HL-60 (cell line): ENCODE data around the gene WWOX.

ENCODE experiments used
- POLR2AphosphoS5 ChIP-seq: IDR thresholded peaks from 2 replicates; pipeline ENCODE4 v1.6.1; 2012; ENCODE audit warnings: low read depth
- TF ChIP-seq, protein P1 (sequence below): IDR thresholded peaks from one replicate; pipeline ENCODE4 v1.5.1; 2011; ENCODE audit warnings: low read length, control low read depth, inconsistent platforms; ENCODE audit not compliant: insufficient read depth
- TF ChIP-seq, protein P2 (sequence below): IDR thresholded peaks from 2 replicates; pipeline ENCODE4 v1.6.1; 2012; ENCODE audit warnings: low read depth; ENCODE audit not compliant: insufficient replicate concordance

- TF ChIP-seq, protein P1, sequence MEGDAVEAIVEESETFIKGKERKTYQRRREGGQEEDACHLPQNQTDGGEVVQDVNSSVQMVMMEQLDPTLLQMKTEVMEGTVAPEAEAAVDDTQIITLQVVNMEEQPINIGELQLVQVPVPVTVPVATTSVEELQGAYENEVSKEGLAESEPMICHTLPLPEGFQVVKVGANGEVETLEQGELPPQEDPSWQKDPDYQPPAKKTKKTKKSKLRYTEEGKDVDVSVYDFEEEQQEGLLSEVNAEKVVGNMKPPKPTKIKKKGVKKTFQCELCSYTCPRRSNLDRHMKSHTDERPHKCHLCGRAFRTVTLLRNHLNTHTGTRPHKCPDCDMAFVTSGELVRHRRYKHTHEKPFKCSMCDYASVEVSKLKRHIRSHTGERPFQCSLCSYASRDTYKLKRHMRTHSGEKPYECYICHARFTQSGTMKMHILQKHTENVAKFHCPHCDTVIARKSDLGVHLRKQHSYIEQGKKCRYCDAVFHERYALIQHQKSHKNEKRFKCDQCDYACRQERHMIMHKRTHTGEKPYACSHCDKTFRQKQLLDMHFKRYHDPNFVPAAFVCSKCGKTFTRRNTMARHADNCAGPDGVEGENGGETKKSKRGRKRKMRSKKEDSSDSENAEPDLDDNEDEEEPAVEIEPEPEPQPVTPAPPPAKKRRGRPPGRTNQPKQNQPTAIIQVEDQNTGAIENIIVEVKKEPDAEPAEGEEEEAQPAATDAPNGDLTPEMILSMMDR = no peak
- TF ChIP-seq POLR2AphosphoS5 = no peak
- TF ChIP-seq, protein P2, sequence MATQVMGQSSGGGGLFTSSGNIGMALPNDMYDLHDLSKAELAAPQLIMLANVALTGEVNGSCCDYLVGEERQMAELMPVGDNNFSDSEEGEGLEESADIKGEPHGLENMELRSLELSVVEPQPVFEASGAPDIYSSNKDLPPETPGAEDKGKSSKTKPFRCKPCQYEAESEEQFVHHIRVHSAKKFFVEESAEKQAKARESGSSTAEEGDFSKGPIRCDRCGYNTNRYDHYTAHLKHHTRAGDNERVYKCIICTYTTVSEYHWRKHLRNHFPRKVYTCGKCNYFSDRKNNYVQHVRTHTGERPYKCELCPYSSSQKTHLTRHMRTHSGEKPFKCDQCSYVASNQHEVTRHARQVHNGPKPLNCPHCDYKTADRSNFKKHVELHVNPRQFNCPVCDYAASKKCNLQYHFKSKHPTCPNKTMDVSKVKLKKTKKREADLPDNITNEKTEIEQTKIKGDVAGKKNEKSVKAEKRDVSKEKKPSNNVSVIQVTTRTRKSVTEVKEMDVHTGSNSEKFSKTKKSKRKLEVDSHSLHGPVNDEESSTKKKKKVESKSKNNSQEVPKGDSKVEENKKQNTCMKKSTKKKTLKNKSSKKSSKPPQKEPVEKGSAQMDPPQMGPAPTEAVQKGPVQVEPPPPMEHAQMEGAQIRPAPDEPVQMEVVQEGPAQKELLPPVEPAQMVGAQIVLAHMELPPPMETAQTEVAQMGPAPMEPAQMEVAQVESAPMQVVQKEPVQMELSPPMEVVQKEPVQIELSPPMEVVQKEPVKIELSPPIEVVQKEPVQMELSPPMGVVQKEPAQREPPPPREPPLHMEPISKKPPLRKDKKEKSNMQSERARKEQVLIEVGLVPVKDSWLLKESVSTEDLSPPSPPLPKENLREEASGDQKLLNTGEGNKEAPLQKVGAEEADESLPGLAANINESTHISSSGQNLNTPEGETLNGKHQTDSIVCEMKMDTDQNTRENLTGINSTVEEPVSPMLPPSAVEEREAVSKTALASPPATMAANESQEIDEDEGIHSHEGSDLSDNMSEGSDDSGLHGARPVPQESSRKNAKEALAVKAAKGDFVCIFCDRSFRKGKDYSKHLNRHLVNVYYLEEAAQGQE = no peak
Observed at GRCh38 chr16:78693496-78693895, 594.0 kb downstream of the WWOX start.
